Cardiac muscle cell (in vitro differentiated cells and primary cell): ENCODE data around the gene RAB18. TPM values are rescaled to one million over a fixed set of nuclear protein-coding genes. Genes with fewer than 3 reads are reported as not detected.

Experiments
- DNase-seq, 2 donors: peaks; one replicate each; pipeline versions ENCODE4 v3.0.0 to v3.0.0-alpha.2; 2010 to 2017; ENCODE audit warnings: low read depth in 1 of 2, low spot score in 1 of 2
- H3K27ac ChIP-seq: fragments of 200-600 bp; sonication (generic); 2 replicates; pipeline ENCODE4 v1.5.1; 2016
- H3K27me3 ChIP-seq: fragments of 200-600 bp; sonication (generic); 2 replicates; pipeline ENCODE4 v1.6.0; 2016; ENCODE audit warnings: control low read depth
- H3K36me3 ChIP-seq: fragments of 200-600 bp; sonication (generic); 2 replicates; pipeline ENCODE4 v1.5.1; 2016; ENCODE audit warnings: control low read depth
- H3K4me1 ChIP-seq: fragments of 200-600 bp; sonication (generic); 2 replicates; pipeline ENCODE4 v1.8.1; 2017; ENCODE audit warnings: low read depth, mild to moderate bottlenecking, mixed run types
- H3K4me3 ChIP-seq: fragments of 200-600 bp; sonication (generic); 2 replicates; pipeline ENCODE4 v1.5.1; 2016; ENCODE audit warnings: mild to moderate bottlenecking
- H3K9me3 ChIP-seq: fragments of 200-600 bp; sonication (generic); 2 replicates; pipeline ENCODE4 v1.5.1; 2017; ENCODE audit warnings: low read depth, mild to moderate bottlenecking, control low read depth
- polyA plus RNA-seq: library from polyadenylated mRNA; unstranded; fragments of >200 nt; fragmentation: Nextera tagmentation; extraction: Ambion mirVana; gene quantifications from 2 replicates; pipeline ENCODE4 v1.2.1, GENCODE V29; 2016
- total RNA-seq: library from RNA; depleted of rRNA; stranded (reverse); fragments of >200 nt; gene quantifications from 2 replicates; pipeline ENCODE4 v1.2.3, GENCODE V29; 2016
- TF ChIP-seq, protein P1 (sequence below): IDR thresholded peaks from 2 replicates; pipeline ENCODE4 v1.5.1; 2012; ENCODE audit warnings: low read depth, mild to moderate bottlenecking, low read length

The RAB18 gene
- total and polyA plus RNA-seq, 2 experiments from 2014 or later = 36.5 to 116 TPM

DNA sequence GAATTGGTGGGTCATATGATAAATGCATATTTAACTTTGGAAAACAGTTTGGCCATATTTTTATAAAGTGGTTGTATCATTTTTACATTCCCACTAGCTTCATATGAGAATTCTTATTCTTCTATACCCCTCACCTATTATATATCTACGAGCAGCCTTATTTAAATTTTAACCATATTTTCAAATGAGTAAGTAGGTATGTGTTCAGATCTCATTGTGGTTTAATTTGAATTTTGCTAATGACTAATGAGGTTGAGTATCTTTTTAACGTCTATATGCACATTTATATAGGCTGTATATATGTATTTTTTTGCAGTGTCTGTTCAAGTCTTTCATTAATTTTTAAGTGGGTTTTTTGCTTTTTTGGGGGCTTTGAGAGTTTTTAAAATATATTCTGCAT is 14.2 kb downstream of the RAB18 start:
- DNase-seq = no peak
- Histone ChIP-seq H3K27me3 (no peaks in the 10 kb centered on the region), H3K36me3 (peaks cover 4% of the 10 kb centered on the region), H3K4me3 (no peak overlapping the region), H3K9me3 (no peaks in the 10 kb centered on the region), H3K4me1 (peaks cover 4% of the 10 kb centered on the region), H3K27ac (no peak overlapping the region)
- TF ChIP-seq, protein P1, sequence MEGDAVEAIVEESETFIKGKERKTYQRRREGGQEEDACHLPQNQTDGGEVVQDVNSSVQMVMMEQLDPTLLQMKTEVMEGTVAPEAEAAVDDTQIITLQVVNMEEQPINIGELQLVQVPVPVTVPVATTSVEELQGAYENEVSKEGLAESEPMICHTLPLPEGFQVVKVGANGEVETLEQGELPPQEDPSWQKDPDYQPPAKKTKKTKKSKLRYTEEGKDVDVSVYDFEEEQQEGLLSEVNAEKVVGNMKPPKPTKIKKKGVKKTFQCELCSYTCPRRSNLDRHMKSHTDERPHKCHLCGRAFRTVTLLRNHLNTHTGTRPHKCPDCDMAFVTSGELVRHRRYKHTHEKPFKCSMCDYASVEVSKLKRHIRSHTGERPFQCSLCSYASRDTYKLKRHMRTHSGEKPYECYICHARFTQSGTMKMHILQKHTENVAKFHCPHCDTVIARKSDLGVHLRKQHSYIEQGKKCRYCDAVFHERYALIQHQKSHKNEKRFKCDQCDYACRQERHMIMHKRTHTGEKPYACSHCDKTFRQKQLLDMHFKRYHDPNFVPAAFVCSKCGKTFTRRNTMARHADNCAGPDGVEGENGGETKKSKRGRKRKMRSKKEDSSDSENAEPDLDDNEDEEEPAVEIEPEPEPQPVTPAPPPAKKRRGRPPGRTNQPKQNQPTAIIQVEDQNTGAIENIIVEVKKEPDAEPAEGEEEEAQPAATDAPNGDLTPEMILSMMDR = no peak

DNA sequence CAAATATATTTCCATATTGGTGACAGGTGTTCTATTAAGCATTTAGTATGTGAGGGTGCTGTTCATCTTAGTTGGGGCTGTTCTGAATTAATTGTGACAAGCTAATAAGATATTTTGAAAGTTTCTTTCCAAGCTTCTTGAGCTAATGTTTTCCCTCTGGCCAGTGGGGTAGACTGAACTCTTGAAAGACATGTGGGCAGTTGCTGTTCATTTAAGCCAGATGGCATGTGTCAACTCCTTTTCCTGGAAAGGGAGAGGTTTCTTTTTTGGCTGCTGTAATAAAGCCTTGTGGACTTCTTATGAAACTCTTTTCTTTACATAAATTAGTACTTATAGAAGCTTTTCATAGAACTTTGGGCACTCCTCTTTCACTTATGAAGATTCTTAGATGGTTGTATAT is 21.7 kb downstream of the RAB18 start:
- H3K27me3 ChIP-seq = no peaks in the 10 kb centered on the region
- TF ChIP-seq, protein P1 = no peak
- no peaks in the 10 kb centered on the region for H3K9me3 ChIP-seq
- DNase-seq = peak; percentile 44 to 75
- H3K27ac ChIP-seq = no peak overlapping the region
- peaks cover 30% of the 10 kb centered on the region for H3K4me1 ChIP-seq
- no peaks in the 10 kb centered on the region for H3K36me3 ChIP-seq
- no peak overlapping the region for H3K4me3 ChIP-seq

DNA sequence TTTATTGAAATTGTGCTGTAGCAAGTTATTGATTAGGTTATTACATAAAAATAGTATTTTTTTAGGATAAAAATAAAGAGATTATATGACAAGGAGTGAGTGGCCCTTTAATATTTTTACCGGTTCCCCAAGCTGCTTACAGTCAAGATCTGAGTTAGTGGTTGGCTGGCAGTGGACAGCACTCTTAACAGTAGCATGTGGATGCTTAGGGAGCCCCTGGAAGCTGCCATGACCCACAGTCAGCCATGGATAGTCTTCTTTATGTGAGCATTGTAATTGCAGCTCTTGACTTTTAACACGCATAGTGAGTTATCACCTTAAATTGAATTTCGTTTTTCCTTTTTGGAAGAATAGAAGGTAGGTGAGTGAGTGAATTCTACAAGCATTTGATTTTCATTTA is 22.1 kb downstream of the RAB18 start:
- no peak for DNase-seq
- Histone ChIP-seq H3K27ac (no peak overlapping the region), H3K27me3 (no peaks in the 10 kb centered on the region), H3K4me3 (no peak overlapping the region), H3K36me3 (no peaks in the 10 kb centered on the region), H3K4me1 (peaks cover 30% of the 10 kb centered on the region), H3K9me3 (no peaks in the 10 kb centered on the region)
- TF ChIP-seq, protein P1 = no peak

DNA sequence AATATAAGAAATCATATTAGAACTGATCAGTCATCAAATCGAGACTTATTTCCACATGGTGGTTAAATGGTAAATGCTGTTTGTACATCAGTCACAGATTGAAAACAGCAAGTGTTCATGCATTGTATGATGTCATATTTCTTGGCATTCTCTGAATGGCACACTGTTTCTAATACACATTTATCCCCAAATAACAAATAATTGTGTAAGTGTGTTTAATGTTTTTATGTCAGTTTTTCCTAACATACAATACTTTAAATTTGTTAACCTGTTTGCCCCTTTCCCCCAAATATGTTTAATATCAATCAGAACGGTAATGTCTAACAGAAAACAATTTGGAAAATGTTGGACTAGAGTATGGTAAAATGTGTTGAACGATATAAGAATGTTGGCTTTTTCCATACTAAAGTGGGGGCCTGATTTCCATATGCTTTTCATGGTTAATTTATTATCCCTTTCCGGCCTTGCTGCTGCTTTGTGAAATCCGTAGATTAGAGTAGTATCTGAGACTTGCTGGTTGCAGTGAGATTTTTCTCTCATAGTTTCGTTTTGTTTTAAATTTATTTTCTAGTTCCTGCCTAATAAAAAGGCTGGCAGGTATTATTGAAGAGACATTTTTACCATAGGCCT is 23.7 kb downstream of the RAB18 start:
- Histone ChIP-seq H3K27me3 (no peaks in the 10 kb centered on the region), H3K36me3 (no peaks in the 10 kb centered on the region), H3K9me3 (no peaks in the 10 kb centered on the region), H3K27ac (no peak overlapping the region), H3K4me1 (peaks cover 30% of the 10 kb centered on the region), H3K4me3 (no peak overlapping the region)
- DNase-seq = no peak
- TF ChIP-seq, protein P1 = no peak

DNA sequence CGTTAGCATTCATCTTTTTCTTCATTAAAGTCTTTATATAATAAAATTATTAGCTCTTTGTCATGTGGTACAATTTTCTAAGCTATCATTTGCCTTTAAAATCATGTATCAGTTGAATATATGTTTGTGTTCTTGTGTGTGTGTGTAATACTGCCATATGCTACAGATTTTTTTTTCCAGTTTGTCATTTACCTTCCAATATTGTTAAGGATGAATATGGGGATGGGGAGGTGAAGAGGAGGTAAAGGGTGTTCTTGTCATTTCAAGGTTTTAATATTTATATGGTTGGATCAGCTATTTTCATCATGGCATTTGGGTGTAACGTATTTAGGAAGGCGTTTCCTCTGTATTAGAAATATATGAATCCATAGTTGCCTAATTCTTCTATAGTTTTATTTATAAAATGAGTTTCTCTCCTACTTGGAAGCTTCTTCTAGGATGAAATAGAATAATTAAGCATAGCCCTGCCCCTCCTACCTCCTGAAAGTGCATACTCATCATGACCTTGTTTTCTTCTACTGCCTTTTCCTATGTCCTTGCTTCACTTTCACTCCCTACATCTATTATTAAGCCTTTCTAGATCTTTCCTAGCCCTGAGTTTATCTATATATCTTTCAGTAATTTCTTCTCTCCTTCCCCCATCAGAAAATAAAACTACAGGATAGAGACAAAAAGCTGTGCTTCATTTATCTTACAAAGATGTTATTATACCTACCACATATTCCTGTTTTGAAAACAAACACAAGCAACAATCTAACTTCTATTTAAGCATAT is 25.1 kb downstream of the RAB18 start:
- TF ChIP-seq, protein P1 = no peak
- H3K27ac ChIP-seq = no peak overlapping the region

More for the DNA sequence above, 25.1 kb downstream of the RAB18 start:
- Histone ChIP-seq H3K4me1 (peaks cover 30% of the 10 kb centered on the region), H3K27me3 (no peaks in the 10 kb centered on the region), H3K36me3 (peaks cover 7% of the 10 kb centered on the region), H3K4me3 (no peak overlapping the region), H3K9me3 (no peaks in the 10 kb centered on the region)
- DNase-seq = peak in 1 of 2 donors; percentile 27
